Measurements from ENCODE around the gene SNX24.

- TF ChIP-seq CTCF (IDR thresholded peaks at IDR 0.05) = no peak
- no peak for TF ChIP-seq EZH2phosphoT487 (IDR thresholded peaks at IDR 0.05)
- no peak for TF ChIP-seq EZH2 (IDR thresholded peaks at IDR 0.05)
These were observed 78.8 kb downstream of the SNX24 start for GRCh38 chr5:122924203-122924602.

Measured in neural progenitor cell (in vitro differentiated cells).